Measurements from ENCODE around the gene DIDO1. TPM values are rescaled to one million over a fixed set of nuclear protein-coding genes. Genes with fewer than 3 reads are reported as not detected.

Gene DIDO1
- total and polyA plus RNA-seq, 12 donors, result 16.0 to 44.6 (median 37.0) TPM

GRCh38 chr20:62884556-62884955 lies 41.7 kb downstream of the DIDO1 start:
- WGBS, 2 donors, result 79 to 83% methylated on average over 8 of the region's 8 CpGs
- ATAC-seq, result no peak
- Histone ChIP-seq H3K9me3 (no peaks in the 10 kb centered on the region), H3K36me3 (peaks cover 3 to 76% (median 35%) of the 10 kb centered on the region in 9 donors), H3K4me1 (peaks cover 0 to 13% (median 0%) of the 10 kb centered on the region in 9 donors), H3K27me3 (no peaks in the 10 kb centered on the region), H3K4me3 (no peak overlapping the region), H3K27ac (no peak overlapping the region)
- no peak for TF ChIP-seq CTCF (IDR thresholded peaks at IDR 0.05)
- intact Hi-C loops (cut with DNase I), result no loop called here
- DNase-seq, result no peak

- intact Hi-C loops (cut with DNase I), result no loop called here
- WGBS, 2 donors, result 92 to 93% methylated on average over 15 of the region's 15 CpGs
- Histone ChIP-seq H3K9me3 (no peaks in the 10 kb centered on the region), H3K36me3 (peaks cover 0 to 60% (median 13%) of the 10 kb centered on the region in 9 donors), H3K4me3 (no peak overlapping the region), H3K27ac (no peak overlapping the region), H3K27me3 (peaks cover 0 to 1% (median 0%) of the 10 kb centered on the region in 7 donors), H3K4me1 (peaks cover under 1 to 13% (median 3%) of the 10 kb centered on the region in 9 donors)
- no peak for DNase-seq
- no peak for TF ChIP-seq CTCF (IDR thresholded peaks at IDR 0.05)
- ATAC-seq, result no peak
Measured at GRCh38 chr20:62882426-62882825, 43.9 kb downstream of the DIDO1 start.

GRCh38 chr20:62881662-62882395 lies 44.5 kb downstream of the DIDO1 start:
- WGBS, 2 donors, result 92 to 94% methylated on average over 46 of the region's 46 CpGs
- Histone ChIP-seq H3K27ac (no peak overlapping the region), H3K9me3 (no peaks in the 10 kb centered on the region), H3K4me3 (no peak overlapping the region), H3K36me3 (peaks cover 0 to 54% (median 13%) of the 10 kb centered on the region in 9 donors), H3K4me1 (peaks cover 5 to 13% (median 9%) of the 10 kb centered on the region in 9 donors), H3K27me3 (peaks cover 0 to 6% (median 0%) of the 10 kb centered on the region in 7 donors)
- intact Hi-C loops (cut with DNase I), result no loop called here
- no peak for TF ChIP-seq CTCF (IDR thresholded peaks at IDR 0.05)
- no peak for DNase-seq
- ATAC-seq, result no peak

GRCh38 chr20:62880935-62881661 lies 45.2 kb downstream of the DIDO1 start:
- H3K27me3 ChIP-seq, result peaks cover 0 to 6% (median 0%) of the 10 kb centered on the region in 7 donors
- H3K4me1 ChIP-seq, result peaks cover 12 to 20% (median 16%) of the 10 kb centered on the region in 9 donors
- H3K27ac ChIP-seq, result no peak overlapping the region
- TF ChIP-seq CTCF (IDR thresholded peaks at IDR 0.05), result no peak
- ATAC-seq, result no peak
- no peaks in the 10 kb centered on the region for H3K9me3 ChIP-seq
- H3K36me3 ChIP-seq, result peaks cover 0 to 47% (median 13%) of the 10 kb centered on the region in 9 donors
- intact Hi-C loops (cut with DNase I), result no loop called here
- DNase-seq, result no peak
- 94% methylated on average over 45 of the region's 45 CpGs for WGBS, 2 donors
- no peak overlapping the region for H3K4me3 ChIP-seq
